IMR-90 (cell line): ENCODE measurements around the gene NPY4R. TPM values are rescaled to one million over a fixed set of nuclear protein-coding genes. Genes with fewer than 3 reads are reported as not detected.
"Not testable (repeated sequence)": the region's sequence is repeated elsewhere in the genome, so short reads cannot be mapped to it uniquely, and the experiment has no call there.

ENCODE experiments used
- ATAC-seq: fragments of 200-7000 bp; cut with Tn5 transposase; 2 replicates; pipeline ENCODE4 v1.9.1; 2020; ENCODE audit warnings: low read depth, mild to moderate bottlenecking, moderate library complexity
- BruUV-seq: library from RNA; stranded (reverse); fragments of 400-500 nt; replicated peaks from 2 replicates; lab custom pipeline; 2021; lab: Mats Ljungman, UMichigan
- CTCF ChIA-PET: fragments of 300-600 bp; formaldehyde crosslinking; extraction: SDS; loops from one replicate; lab custom pipeline; 2021; ENCODE audit warnings: antibody characterized with exemption; lab: Yijun Ruan, JAX
- POLR2A ChIA-PET: fragments of 300-600 bp; sonication (Branson Sonifier 250); formaldehyde crosslinking; loops from one replicate; lab custom pipeline; 2022; ENCODE audit warnings: antibody characterized with exemption; ENCODE audit not compliant: unreplicated experiment; lab: Charles Lee
- DNase-seq: peaks from one replicate; pipeline ENCODE4 v3.0.0; 2013
- H2AFZ ChIP-seq: replicated peaks from 2 replicates; pipeline ENCODE3; 2013; ENCODE audit warnings: low read length, mild to moderate bottlenecking; ENCODE audit not compliant: poor library complexity
- H2AK5ac ChIP-seq: 2 replicates; pipeline ENCODE4 v1.6.1; 2013; ENCODE audit warnings: low read depth, low read length, inconsistent platforms
- H2AK9ac ChIP-seq: replicated peaks from 2 replicates; pipeline ENCODE3; 2013; ENCODE audit warnings: mild to moderate bottlenecking, low read depth, low read length, moderate library complexity; ENCODE audit not compliant: poor library complexity
- H2BK120ac ChIP-seq: 2 replicates; pipeline ENCODE4 v1.6.1; 2013; ENCODE audit warnings: low read depth, low read length, inconsistent platforms
- H2BK15ac ChIP-seq: 3 replicates; pipeline ENCODE4 v1.6.1; 2013; ENCODE audit warnings: low read depth, low read length, inconsistent platforms
- H2BK20ac ChIP-seq: 2 replicates; pipeline ENCODE4 v1.6.1; 2013; ENCODE audit warnings: low read depth, mild to moderate bottlenecking, inconsistent platforms, low read length, moderate library complexity
- H2BK5ac ChIP-seq: 2 replicates; pipeline ENCODE4 v1.6.1; 2013; ENCODE audit warnings: mild to moderate bottlenecking, low read depth, low read length, inconsistent platforms; ENCODE audit not compliant: poor library complexity, severe bottlenecking
- H3K14ac ChIP-seq: replicated peaks from 2 replicates; pipeline ENCODE4 v1.6.1; 2013; ENCODE audit warnings: low read depth, low read length, inconsistent platforms
- H3K18ac ChIP-seq: 2 replicates; pipeline ENCODE4 v1.6.1; 2013; ENCODE audit warnings: low read depth, low read length, control low read depth
- H3K23ac ChIP-seq: 2 replicates; pipeline ENCODE4 v1.6.1; 2013; ENCODE audit warnings: low read depth, low read length, inconsistent platforms
- H3K27ac ChIP-seq: 2 replicates; pipeline ENCODE4 v1.5.1; 2013; ENCODE audit warnings: mild to moderate bottlenecking, control low read depth, low read length; ENCODE audit not compliant: insufficient read depth
- H3K27me3 ChIP-seq: 2 replicates; pipeline ENCODE4 v1.6.1; 2013; ENCODE audit warnings: low read length; ENCODE audit not compliant: control insufficient read depth, insufficient read depth
- H3K36me3 ChIP-seq: 2 replicates; pipeline ENCODE4 v1.6.1; 2013; ENCODE audit warnings: low read length, mixed read lengths; ENCODE audit not compliant: control insufficient read depth, insufficient read depth
- H3K4ac ChIP-seq: 2 replicates; pipeline ENCODE4 v1.6.1; 2013; ENCODE audit warnings: low read depth, low read length, inconsistent platforms
- H3K4me1 ChIP-seq: 2 replicates; pipeline ENCODE4 v1.6.1; 2013; ENCODE audit warnings: low read length, mixed read lengths; ENCODE audit not compliant: control insufficient read depth, insufficient read depth
- H3K4me2 ChIP-seq: 2 replicates; pipeline ENCODE4 v1.6.1; 2013; ENCODE audit warnings: low read depth, mild to moderate bottlenecking, control low read depth, low read length, moderate library complexity
- H3K4me3 ChIP-seq: 2 replicates; pipeline ENCODE4 v1.5.1; 2013; ENCODE audit warnings: low read depth, mild to moderate bottlenecking, control low read depth, low read length, moderate library complexity; ENCODE audit not compliant: insufficient read depth
- H3K56ac ChIP-seq: 2 replicates; pipeline ENCODE4 v1.6.1; 2013; ENCODE audit warnings: low read length, inconsistent platforms; ENCODE audit not compliant: insufficient read depth; ENCODE audit errors: extremely low read depth
- H3K79me1 ChIP-seq, 2 experiments: 2 replicates each; pipeline ENCODE4 v1.6.1; 2013; ENCODE audit warnings: low read length in 2 of 2, inconsistent platforms in 1 of 2, low read depth in 1 of 2
- H3K9ac ChIP-seq: 2 replicates; pipeline ENCODE4 v1.6.1; 2013; ENCODE audit warnings: low read depth, low read length, control low read depth
- H3K9me1 ChIP-seq: 2 replicates; pipeline ENCODE4 v1.6.1; 2013; ENCODE audit warnings: low read length, inconsistent platforms; ENCODE audit not compliant: insufficient read depth
- H3K9me3 ChIP-seq: 2 replicates; pipeline ENCODE4 v1.6.1; 2013; ENCODE audit warnings: low read length; ENCODE audit not compliant: control insufficient read depth, insufficient read depth
- H4K20me1 ChIP-seq: 2 replicates; pipeline ENCODE4 v1.6.1; 2013; ENCODE audit warnings: low read length, inconsistent platforms; ENCODE audit not compliant: insufficient read depth
- H4K5ac ChIP-seq: 2 replicates; pipeline ENCODE4 v1.6.1; 2013; ENCODE audit warnings: mild to moderate bottlenecking, low read depth, low read length, control low read depth
- H4K8ac ChIP-seq, 2 experiments: 2 replicates each; pipeline ENCODE4 v1.6.1; 2013; ENCODE audit warnings: low read depth in 2 of 2, low read length in 2 of 2, control low read depth in 1 of 2, inconsistent platforms in 1 of 2
- H4K91ac ChIP-seq: 2 replicates; pipeline ENCODE4 v1.6.1; 2013; ENCODE audit warnings: low read depth, low read length, inconsistent platforms; ENCODE audit not compliant: insufficient read depth
- WGBS, 2 experiments: methylation state at CpG; one replicate each; pipeline versions ENCODE4 v1.1.5 to v1.1.7; 2013; ENCODE audit warnings: missing lambda C conversion rate in 2 of 2; ENCODE audit not compliant: insufficient read length in 1 of 2; ENCODE audit errors: extremely low coverage in 2 of 2; 5-methylcytosine and 5-hydroxymethylcytosine counted together
- dilution Hi-C: fragments of 300-500 bp; cut with HindIII; formaldehyde crosslinking; loops from one replicate; pipeline ENCODE4 v1.14.3; 2018; ENCODE audit warnings: low sequenced_read_pairs; ENCODE audit not compliant: unreplicated experiment
- in situ Hi-C: fragments of 300-500 bp; cut with MboI; formaldehyde crosslinking; loops from 3 replicates; pipeline ENCODE4 v1.14.3; 2019; ENCODE audit warnings: low sequenced_read_pairs, inconsistent platforms, mixed read lengths
- intact Hi-C: fragments of 100-400 bp; cut with micrococcal nuclease; formaldehyde crosslinking; loops from 2 replicates; pipeline ENCODE4 v1.10.0; 2022
- polyA plus RNA-seq, 3 experiments: library from polyadenylated mRNA; depleted of rRNA; stranded (reverse); fragments of >200 nt; gene quantifications; 2 replicates each; pipeline ENCODE4 v1.2.3, GENCODE V29; 2012; ENCODE audit warnings: low replicate concordance in 1 of 3
- total RNA-seq: library from RNA; depleted of rRNA; stranded (reverse); fragments of >200 nt; gene quantifications from 2 replicates; pipeline ENCODE4 v1.2.3, GENCODE V29; 2012

The NPY4R gene
- total and polyA plus RNA-seq, 2 of the 4 experiments (the other 2 are of a cell fraction) = 0.56 to 1.1 TPM

- dilution Hi-C loops, H4K20me1 ChIP-seq, H2AK9ac ChIP-seq, H3K27me3 ChIP-seq, H3K79me1 ChIP-seq, POLR2A ChIA-PET, H3K18ac ChIP-seq, H2BK5ac ChIP-seq, DNase-seq, H3K14ac ChIP-seq, H3K27ac ChIP-seq, H3K4me1 ChIP-seq, in situ Hi-C loops, H3K4me2 ChIP-seq, ATAC-seq, H3K9me3 ChIP-seq, H4K5ac ChIP-seq, BruUV-seq, H3K9me1 ChIP-seq, H4K91ac ChIP-seq, H2AFZ ChIP-seq, H2BK20ac ChIP-seq, H3K4me3 ChIP-seq, H2BK120ac ChIP-seq, H3K36me3 ChIP-seq, CTCF ChIA-PET, intact Hi-C loops, H3K9ac ChIP-seq, H4K8ac ChIP-seq, H3K56ac ChIP-seq, H3K4ac ChIP-seq, H2BK15ac ChIP-seq, H3K23ac ChIP-seq, H2AK5ac ChIP-seq: not testable (repeated sequence)
- no CpG with 5 or more reads among the region's 5 CpGs for WGBS, 2 experiments
Observed at GRCh38 chr10:46512002-46512401, 46.2 kb upstream of the NPY4R start.

- H3K9ac ChIP-seq, H3K14ac ChIP-seq, H4K8ac ChIP-seq, H3K27me3 ChIP-seq, H4K5ac ChIP-seq, H3K36me3 ChIP-seq, H3K79me1 ChIP-seq, DNase-seq, H3K4me2 ChIP-seq, H2AK9ac ChIP-seq, H3K9me3 ChIP-seq, H4K91ac ChIP-seq, dilution Hi-C loops, H3K18ac ChIP-seq, CTCF ChIA-PET, H2BK5ac ChIP-seq, H3K56ac ChIP-seq, H3K27ac ChIP-seq, H2BK15ac ChIP-seq, H3K4me3 ChIP-seq, H3K4me1 ChIP-seq, intact Hi-C loops, H3K23ac ChIP-seq, BruUV-seq, H2BK120ac ChIP-seq, H2AK5ac ChIP-seq, H4K20me1 ChIP-seq, H3K4ac ChIP-seq, ATAC-seq, POLR2A ChIA-PET, H2BK20ac ChIP-seq, H2AFZ ChIP-seq, in situ Hi-C loops, H3K9me1 ChIP-seq: not testable (repeated sequence)
- no CpG with 5 or more reads among the region's 3 CpGs for WGBS, 2 experiments
Observed at GRCh38 chr10:46499990-46500389, 34.2 kb upstream of the NPY4R start.
